Lung (tissue), 12 donors: ENCODE results near the gene FBN1. TPM values are rescaled to one million over a fixed set of nuclear protein-coding genes. Genes with fewer than 3 reads are reported as not detected.

Source experiments
- ATAC-seq: fragments of 200-7000 bp; cut with Tn5 transposase; one replicate; pipeline ENCODE4 v1.9.1; 2020; ENCODE audit warnings: moderate number of reproducible peaks; ENCODE audit not compliant: insufficient read depth, low FRiP score
- DNase-seq, 3 donors: peaks; one replicate each; pipeline ENCODE4 v3.0.0-alpha.2; 2013 to 2017
- H3K27ac ChIP-seq, 2 donors: one replicate each; pipeline ENCODE4 v1.5.1; 2013; ENCODE audit warnings: mild to moderate bottlenecking in 2 of 2, moderate library complexity in 2 of 2, control low read depth in 1 of 2, inconsistent platforms in 1 of 2, low read depth in 1 of 2, low read length in 1 of 2
- H3K27me3 ChIP-seq, 3 donors: one replicate each; pipeline ENCODE4 v1.5.1; 2013; ENCODE audit warnings: low read length in 2 of 3; ENCODE audit not compliant: control insufficient read depth in 3 of 3, insufficient read depth in 3 of 3
- H3K36me3 ChIP-seq, 4 donors: one replicate each; pipeline ENCODE4 v1.5.1; 2013; ENCODE audit warnings: low read length in 4 of 4, mild to moderate bottlenecking in 1 of 4, moderate library complexity in 1 of 4; ENCODE audit not compliant: control insufficient read depth in 4 of 4, insufficient read depth in 4 of 4
- H3K4me1 ChIP-seq, 5 donors: one replicate each; pipeline ENCODE4 v1.5.1; 2013; ENCODE audit warnings: low read length in 5 of 5, mild to moderate bottlenecking in 2 of 5, moderate library complexity in 1 of 5; ENCODE audit not compliant: control insufficient read depth in 5 of 5, insufficient read depth in 5 of 5
- H3K4me3 ChIP-seq: one replicate; pipeline ENCODE4 v1.5.1; 2013; ENCODE audit warnings: mild to moderate bottlenecking, control low read depth, moderate library complexity
- H3K9ac ChIP-seq, 2 donors: one replicate each; pipeline ENCODE4 v1.5.1; 2013; ENCODE audit warnings: low read length in 2 of 2, control low read depth in 1 of 2; ENCODE audit not compliant: insufficient read depth in 1 of 2
- H3K9me3 ChIP-seq, 4 donors: one replicate each; pipeline ENCODE4 v1.5.1; 2013; ENCODE audit warnings: low read length in 3 of 4, mild to moderate bottlenecking in 1 of 4, moderate library complexity in 1 of 4; ENCODE audit not compliant: control insufficient read depth in 4 of 4, insufficient read depth in 3 of 4
- WGBS, 2 donors: extraction: QIAGEN DNeasy Blood & Tissue Kit; methylation state at CpG; one replicate each; pipeline ENCODE4 v1.1.7; 2013; 5-methylcytosine and 5-hydroxymethylcytosine counted together
- polyA plus RNA-seq, 2 donors: library from polyadenylated mRNA; stranded (reverse); fragments of 200-250 nt; gene quantifications; one replicate each; pipeline ENCODE4 v1.2.1, GENCODE V29; 2013
- total RNA-seq, 2 donors: library from RNA; depleted of rRNA in 1 of 2; stranded (reverse); fragments of >200 nt in 1 of 2; gene quantifications; one replicate each; pipeline ENCODE4 v1.2.1, GENCODE V29; 2014 to 2021
- TF ChIP-seq, protein P1 (sequence below): IDR thresholded peaks from 2 replicates; pipeline ENCODE4 v1.5.1; 2012; ENCODE audit warnings: mild to moderate bottlenecking; ENCODE audit errors: control extremely low read depth, extremely low read depth
- donor health status: control.
- donor health status: control.
- donor health status: Bipolar disorder and iron deficiency.
- donor health status: healthy.
- donor health status: DM: yes; HTN: yes; CAD: no.

The FBN1 gene
- total and polyA plus RNA-seq, 4 donors, result 6.0 to 170 (median 60.8) TPM

DNA sequence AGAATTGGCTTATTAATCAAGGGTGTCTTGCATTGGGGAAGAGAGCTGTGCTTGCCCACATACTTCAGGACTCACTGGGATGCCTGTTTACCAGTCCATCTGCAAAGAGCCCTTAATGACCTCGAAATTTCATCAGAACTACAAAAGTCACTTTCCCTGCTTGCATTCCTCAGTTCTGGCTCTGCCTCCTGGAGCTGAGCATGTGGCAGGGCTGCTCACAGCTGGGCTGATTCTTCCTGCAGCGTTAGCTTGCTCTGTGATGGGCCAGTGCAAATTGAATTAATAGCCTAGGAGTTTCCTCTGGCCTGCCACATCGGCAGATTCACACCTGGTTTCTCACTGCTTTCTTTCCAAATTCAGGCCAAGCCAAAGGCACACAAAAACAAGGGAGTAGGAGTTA is 205.4 kb downstream of the FBN1 start:
- H3K4me1 ChIP-seq, result peaks cover 0 to 7% (median 5%) of the 10 kb centered on the region in 5 donors
- ATAC-seq (peak; percentile 53), DNase-seq (peak; percentile 28 to 67 (median 54))
- no peaks in the 10 kb centered on the region for H3K9me3 ChIP-seq
- H3K9ac ChIP-seq, result no peak overlapping the region
- TF ChIP-seq, protein P1, sequence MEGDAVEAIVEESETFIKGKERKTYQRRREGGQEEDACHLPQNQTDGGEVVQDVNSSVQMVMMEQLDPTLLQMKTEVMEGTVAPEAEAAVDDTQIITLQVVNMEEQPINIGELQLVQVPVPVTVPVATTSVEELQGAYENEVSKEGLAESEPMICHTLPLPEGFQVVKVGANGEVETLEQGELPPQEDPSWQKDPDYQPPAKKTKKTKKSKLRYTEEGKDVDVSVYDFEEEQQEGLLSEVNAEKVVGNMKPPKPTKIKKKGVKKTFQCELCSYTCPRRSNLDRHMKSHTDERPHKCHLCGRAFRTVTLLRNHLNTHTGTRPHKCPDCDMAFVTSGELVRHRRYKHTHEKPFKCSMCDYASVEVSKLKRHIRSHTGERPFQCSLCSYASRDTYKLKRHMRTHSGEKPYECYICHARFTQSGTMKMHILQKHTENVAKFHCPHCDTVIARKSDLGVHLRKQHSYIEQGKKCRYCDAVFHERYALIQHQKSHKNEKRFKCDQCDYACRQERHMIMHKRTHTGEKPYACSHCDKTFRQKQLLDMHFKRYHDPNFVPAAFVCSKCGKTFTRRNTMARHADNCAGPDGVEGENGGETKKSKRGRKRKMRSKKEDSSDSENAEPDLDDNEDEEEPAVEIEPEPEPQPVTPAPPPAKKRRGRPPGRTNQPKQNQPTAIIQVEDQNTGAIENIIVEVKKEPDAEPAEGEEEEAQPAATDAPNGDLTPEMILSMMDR, result no peak
- no peak overlapping the region for H3K4me3 ChIP-seq
- WGBS, 2 donors, result 52 to 70% methylated on average over 3 of the region's 3 CpGs
- peak overlapping the region in 1 of 2 donors; percentile 49 for H3K27ac ChIP-seq
- H3K27me3 ChIP-seq, result no peaks in the 10 kb centered on the region
- peaks cover 0 to 40% (median 9%) of the 10 kb centered on the region in 4 donors for H3K36me3 ChIP-seq

DNA sequence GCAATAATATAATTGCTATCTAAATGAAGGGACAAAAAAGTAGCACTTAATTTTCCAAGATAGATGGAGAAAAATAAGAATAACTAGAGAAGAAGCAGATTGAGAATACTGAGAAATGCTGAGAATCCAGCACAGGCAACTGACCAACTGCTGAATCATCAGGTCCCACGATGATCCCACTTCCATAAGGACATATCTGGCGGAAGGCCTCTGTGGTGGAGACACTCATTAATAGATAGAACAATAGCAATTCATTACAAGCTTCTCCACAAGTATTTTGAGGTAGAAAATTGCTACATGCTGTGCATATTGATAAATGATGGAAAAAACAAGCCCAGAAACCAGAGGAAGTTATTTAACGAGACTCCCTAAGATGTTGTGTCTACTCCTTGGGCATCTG is 208.3 kb downstream of the FBN1 start:
- Histone ChIP-seq H3K9ac (no peak overlapping the region), H3K36me3 (peaks cover 0 to 45% (median 9%) of the 10 kb centered on the region in 4 donors), H3K27me3 (no peaks in the 10 kb centered on the region), H3K27ac (no peak overlapping the region), H3K9me3 (no peaks in the 10 kb centered on the region), H3K4me3 (no peak overlapping the region), H3K4me1 (peaks cover 0 to 7% (median 5%) of the 10 kb centered on the region in 5 donors)
- WGBS, 2 donors, result 85 to 90% methylated on average over 3 of the region's 3 CpGs
- TF ChIP-seq, protein P1, result no peak
- DNase-seq (no peak), ATAC-seq (no peak)

DNA sequence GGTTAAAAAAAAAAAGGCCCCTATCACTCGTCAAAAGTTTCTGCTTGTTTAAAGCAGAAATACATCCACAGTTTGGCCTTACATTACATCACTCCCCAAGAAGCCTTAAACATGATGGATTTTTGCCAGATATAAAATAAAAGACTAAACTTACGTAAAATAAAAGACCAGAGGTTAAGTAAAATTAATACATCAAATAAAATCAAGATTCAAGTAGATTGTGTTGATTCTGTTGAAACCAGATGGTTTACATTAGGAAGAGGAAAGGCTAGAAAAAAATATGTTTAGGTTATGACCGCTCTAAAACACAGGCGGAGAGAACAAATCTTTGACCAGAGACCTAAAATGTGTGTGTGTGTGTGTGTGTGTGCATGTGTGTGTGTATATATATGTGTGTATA is 210.2 kb downstream of the FBN1 start:
- DNase-seq (peak in 2 of 3 donors; percentile 47 to 55), ATAC-seq (no peak)
- H3K36me3 ChIP-seq, result peaks cover 3 to 41% (median 8%) of the 10 kb centered on the region in 4 donors
- no peak overlapping the region for H3K27ac ChIP-seq
- no peaks in the 10 kb centered on the region for H3K27me3 ChIP-seq
- 83 to 85% methylated on average over 4 of the region's 4 CpGs for WGBS, 2 donors
- peaks cover 0 to 7% (median 5%) of the 10 kb centered on the region in 5 donors for H3K4me1 ChIP-seq
- H3K9me3 ChIP-seq, result no peaks in the 10 kb centered on the region
- H3K9ac ChIP-seq, result no peak overlapping the region
- TF ChIP-seq, protein P1, result no peak
- H3K4me3 ChIP-seq, result no peak overlapping the region
